GM19468 (cell line): ENCODE measurements around the gene TRIM52.
"Not testable (repeated sequence)": the region's sequence is repeated elsewhere in the genome, so short reads cannot be mapped to it uniquely, and the experiment has no call there.

Experiments used
- ATAC-seq: cut with Tn5 transposase; IDR thresholded peaks from one replicate; pipeline ENCODE4 v1.9.1; 2021; ENCODE audit warnings: mild to moderate bottlenecking, moderate library complexity, moderate number of reproducible peaks; ENCODE audit not compliant: unreplicated experiment; ENCODE audit errors: extremely low read depth

Gene TRIM52

DNA sequence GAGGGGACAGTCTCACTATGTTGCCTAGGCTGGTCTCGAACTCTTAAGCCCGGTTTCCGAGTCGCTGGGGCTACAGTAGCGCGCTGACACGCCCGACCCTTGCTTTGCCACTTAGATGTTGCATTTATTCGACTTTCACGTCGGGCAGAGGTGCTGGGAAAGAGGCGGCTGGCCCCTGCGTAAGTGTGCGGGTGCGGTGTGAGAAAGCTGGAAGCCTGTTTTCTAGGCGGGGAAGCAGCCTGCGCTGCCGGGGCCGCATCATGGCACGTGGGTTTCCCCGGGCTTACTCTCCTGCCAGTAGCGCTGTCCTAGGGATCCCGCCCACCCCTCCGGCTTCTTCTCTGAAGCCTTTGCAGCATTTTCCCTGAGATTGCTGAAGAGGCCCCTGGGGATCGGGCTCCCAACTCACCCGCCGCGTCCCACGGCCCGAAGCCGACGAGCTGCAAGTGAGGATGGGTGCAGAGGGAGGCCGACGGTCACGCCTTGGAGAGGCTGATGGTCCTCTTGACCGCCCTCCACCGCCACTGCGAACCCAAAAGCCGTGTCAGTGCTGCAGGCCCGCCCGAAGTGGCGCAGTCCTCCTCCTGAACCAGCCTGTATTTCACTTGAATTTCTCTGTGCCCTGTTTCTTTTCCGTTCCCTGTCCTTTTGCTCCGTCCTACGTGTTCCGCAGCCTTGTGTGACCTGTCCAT, 43.7 kb downstream of the TRIM52 start:
- no peak for ATAC-seq

DNA sequence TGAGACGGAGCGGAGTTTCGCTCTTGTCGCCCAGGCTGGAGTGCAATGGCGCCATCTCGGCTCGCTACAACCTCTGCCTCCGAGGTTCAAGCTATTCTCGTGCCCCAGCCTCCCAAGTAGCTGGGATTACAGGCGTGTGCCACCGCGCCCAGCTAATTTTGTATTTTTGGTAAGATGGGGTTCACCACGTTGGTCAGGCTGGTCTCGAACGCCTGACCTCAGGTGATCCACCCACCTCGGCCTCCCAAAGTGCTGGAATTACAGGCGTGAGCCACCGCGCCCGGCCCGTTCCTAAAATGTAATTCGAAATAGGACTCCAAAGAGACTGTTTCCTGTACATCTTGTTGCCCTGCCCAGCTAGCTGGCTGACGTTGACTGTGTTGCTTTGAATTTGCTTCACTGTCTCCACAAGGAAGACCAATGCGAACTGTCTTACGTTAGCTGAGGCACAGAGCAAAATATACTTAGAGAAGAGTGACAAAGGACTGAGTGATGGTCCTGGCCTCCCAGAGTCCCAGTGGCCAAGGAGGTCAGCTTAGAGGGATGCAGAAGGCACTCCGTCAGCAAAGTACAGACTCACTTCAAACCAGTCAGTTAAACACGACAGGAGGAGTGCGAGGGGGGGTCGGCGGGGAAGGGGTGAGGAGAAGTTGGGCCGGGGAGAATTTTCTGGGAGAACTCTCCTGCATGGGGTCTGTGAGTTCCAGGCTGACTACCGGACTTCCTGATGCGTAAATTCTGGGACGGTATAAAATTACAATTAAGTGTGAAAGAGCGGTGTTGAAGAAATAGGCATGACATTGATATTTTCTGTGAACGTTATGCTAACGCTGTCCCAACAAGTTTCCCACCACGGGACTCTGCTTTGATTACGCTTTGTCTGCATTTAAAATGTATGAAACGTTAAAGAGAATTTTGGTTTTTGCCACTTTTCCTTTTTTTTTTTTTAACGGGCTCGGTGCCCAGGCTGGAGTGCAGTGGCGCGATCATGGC, 44.6 kb downstream of the TRIM52 start:
- ATAC-seq = no peak

DNA sequence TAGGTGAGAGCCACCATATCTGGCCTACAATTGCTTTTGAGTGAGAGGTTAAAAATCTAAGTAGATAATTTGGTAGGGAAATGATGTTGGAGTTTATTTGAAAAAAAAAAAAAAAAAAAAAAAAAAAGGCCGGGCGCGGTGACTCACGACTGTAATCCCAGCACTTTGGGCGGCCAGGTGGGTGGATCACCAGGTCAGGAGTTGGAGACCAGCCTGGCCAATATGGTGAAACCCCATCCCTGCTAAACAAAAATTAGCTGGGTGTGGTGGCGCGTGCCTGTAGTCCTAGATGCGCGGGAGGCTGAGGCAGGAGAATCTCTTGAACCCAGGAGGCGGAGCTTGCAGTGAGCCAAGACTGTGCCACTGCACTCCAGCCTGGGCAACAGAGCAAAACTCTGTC, 46.7 kb downstream of the TRIM52 start:
- not testable (repeated sequence) for ATAC-seq

DNA sequence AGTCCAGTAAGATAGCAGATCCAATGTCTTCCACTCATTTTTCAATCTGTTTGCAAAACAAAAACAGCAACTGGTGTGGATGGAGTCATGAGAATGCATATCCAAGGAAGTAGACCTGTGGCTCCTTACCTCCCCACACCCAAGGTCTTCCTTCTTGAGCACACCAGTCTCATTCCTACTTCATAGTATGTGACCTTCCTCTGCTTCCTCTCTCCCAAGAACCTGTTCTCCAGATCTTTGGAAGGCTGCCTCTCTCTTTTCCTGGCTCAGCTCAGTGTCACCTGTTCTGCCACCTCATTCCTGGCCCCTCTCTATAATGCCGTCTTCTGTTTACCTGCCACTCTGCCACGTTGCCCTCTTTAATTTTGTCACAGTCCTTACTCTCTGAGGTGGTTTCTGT, 48.0 kb downstream of the TRIM52 start:
- no peak for ATAC-seq

DNA sequence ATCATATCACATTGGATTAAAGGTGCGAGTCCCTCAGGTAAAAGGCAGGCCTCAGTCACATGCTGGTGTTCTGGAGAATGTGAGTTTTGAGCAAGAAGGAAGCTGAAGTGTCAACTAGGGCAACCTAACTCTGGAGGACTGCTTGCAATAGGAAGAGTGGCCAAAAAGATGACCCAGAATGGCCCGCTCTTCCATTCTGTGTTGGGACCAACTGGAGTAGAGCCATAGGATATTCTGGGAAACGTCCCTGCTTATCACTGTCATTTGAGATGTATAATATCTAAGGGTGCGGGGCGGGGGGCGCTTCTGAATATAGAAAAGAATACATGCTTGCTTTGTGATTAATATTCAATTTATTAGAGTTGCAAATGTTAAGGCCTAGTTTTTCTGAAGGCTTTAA, 48.9 kb downstream of the TRIM52 start:
- ATAC-seq = no peak

DNA sequence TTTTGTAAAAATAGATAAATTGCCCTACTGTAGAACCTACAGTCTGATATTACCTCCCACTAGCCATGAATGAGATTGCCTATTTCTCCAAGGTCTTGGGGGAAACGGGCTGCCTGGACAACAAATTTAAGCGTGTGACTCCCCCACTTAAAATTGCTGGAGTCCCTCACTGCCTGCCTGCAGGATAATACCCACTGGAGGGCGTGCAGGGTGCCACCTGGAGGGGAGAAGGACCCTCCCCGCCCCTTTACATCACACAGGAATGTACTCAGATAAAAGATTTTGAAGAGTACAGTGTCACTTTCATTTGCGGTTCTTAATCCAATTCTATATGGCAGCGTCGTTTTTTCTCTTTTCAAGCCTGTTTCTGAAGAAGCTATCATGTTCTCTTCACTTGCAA, 49.7 kb downstream of the TRIM52 start:
- no peak for ATAC-seq

DNA sequence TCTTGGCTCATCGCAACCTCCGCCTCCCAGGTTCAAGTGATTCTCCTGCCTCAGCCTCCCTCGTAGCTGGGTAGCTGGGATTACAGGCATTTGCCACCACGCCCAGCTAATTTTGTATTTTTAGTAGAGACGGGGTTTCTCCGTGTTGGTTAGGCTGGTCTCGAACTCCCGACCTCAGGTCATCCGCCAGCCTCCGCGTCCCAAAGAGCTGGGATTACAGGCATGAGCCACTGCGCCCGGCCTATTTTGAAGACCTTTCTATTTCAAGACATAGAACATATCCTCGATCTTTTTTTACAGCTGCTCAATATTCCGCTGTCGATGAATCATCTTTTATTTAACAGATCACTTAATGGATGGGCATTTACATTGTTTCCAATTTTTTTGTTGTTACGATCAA, 50.2 kb downstream of the TRIM52 start:
- ATAC-seq = not testable (repeated sequence)

DNA sequence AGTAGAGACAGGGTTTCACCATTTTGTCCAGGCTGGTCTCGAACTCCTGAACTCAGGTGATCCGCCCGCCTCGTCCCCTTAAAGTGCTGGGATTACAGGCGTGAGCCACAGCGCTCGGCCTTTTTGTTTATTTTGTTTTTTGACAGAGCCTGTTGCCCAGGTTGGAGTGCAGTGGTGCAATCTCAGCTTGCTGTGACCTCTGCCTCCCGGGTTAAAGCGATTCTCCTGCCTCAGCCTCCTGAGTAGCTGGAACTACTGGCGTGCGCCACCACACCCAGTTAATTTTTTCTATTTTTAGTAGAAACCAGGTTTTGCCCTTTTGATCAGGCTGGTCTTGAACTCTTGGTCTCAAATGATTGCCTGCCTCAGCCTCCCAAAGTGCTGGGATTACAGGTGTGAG, 50.8 kb downstream of the TRIM52 start:
- not testable (repeated sequence) for ATAC-seq

DNA sequence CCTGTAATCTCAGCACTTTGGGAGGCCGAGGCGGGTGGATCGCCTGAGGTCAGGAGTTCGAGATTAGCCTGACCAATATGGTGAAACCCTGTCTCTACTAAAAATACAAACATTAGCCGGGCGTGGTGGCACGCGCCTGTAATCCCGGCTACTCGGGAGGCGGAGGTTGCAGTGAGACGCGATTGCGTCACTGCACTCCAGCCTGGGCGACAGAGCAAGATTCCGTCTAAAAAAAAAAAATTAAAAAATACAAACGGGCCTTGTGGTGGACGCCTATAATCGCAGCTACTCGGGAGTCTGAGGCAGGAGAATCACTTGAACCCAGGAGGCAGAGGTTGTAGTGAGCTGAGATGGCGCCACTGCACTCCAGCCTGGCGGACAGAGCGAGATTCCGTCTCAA, 51.9 kb downstream of the TRIM52 start:
- ATAC-seq = not testable (repeated sequence)

DNA sequence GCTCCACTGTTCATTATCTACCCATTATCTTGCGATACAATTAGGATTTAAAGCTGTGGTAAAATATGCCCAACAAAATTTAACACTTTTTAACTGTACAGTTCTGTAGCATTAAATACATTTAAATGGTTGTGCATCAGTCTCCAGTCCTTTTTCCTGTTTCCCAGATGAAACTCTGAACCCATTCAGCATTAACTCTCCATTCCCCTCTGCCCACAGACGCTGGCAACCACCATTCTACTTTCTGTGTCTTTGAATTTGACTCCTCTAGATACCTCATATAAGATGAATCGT, 53.0 kb downstream of the TRIM52 start:
- no peak for ATAC-seq

DNA sequence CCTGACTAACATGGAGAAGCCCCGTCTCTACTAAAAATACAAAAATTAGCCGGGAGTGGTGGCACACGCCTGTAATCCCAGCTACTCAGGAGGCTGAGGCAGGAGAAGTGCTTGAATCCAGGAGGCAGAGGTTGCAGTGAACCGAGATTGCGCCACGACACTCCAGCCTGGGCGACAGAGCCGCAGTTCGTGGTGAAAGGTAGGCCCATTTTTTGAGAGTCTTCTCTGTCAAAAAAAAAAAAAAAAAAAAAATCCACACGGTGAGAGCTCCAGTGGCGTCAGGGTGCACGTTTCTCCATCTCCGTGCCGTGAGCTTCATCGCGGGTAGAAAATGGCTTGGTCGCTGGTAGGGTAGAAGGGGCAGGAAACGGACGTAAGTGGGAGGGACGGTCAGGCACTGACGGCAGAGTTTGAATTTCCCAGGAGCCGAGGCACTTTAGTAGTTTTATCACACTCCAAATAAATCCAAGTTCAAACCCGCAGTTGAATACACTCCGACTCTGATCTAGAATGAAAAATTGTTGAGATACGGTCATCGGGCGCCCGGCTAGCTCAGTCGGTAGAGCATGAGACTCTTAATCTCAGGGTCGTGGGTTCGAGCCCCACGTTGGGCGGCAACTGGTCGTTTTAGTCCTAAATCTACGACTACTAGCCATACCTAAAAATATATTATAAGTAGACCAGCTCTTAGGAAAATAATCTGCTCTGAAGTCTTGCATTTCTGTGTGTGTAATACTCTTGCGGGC, 53.6 kb downstream of the TRIM52 start:
- ATAC-seq = no peak

DNA sequence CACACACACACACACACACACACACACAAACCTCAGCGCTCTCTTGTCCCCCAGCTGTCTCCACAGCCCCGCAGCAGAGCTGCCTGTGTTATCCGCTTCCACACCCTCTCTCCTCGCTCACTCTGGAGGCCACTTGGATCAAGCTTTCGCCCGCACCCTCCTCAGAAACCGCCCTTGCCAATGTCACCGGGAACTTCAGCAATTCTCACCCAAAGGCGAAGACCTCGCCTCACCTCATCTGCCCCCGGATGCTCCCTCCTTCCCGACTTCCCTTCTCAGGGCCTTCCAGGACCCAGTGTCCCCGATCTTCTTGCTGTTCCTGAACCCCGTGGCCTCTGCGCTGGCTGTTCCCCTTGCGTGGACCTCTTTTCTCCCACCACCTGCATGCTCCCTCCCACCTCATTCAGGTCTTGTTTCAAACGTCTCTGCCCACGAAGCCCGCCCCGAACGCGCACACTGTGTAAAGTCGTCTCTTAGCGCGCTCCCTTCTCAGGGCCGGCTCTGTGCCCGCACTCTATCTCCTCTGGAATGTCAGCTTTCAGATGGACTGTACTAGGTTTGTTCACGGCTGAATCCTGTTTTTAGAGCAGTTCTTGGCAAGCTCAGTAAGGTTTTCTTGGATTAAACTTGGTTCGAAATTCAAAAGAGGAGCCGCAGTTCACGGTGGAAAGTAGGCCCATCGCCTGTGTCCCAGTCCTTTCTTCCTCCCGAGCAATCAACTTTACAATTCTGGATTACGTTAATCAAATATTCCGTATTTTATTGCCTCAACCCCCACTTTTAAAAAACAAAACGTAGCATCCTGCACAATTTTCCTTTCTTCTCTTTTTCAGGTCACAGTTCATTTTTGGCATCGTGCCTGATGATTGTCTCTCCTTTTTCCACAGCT, 54.9 kb downstream of the TRIM52 start:
- ATAC-seq = no peak
